Fibroblast of skin of left quadriceps (primary cell): ENCODE data around the gene JDP2.

ENCODE experiments used
- DNase-seq, 2 experiments: peaks; one replicate each; pipeline ENCODE4 v3.0.0-alpha.2; 2013; ENCODE audit warnings: low read depth in 2 of 2

The JDP2 gene

GRCh38 chr14:75409316-75410205 is 18.3 kb upstream of the JDP2 start:
- no peak for DNase-seq

GRCh38 chr14:75411214-75411540 is 16.6 kb upstream of the JDP2 start:
- DNase-seq, result no peak

GRCh38 chr14:75413013-75413412 is 14.8 kb upstream of the JDP2 start:
- DNase-seq, result no peak

GRCh38 chr14:75417674-75418073 is 10.1 kb upstream of the JDP2 start:
- DNase-seq, result no peak

GRCh38 chr14:75418850-75419768 is 8.7 kb upstream of the JDP2 start:
- DNase-seq, result no peak

GRCh38 chr14:75422169-75422568 is 5.7 kb upstream of the JDP2 start:
- DNase-seq, result no peak

GRCh38 chr14:75424496-75424895 is 3.3 kb upstream of the JDP2 start:
- no peak for DNase-seq

- DNase-seq, result no peak
Observed at GRCh38 chr14:75425446-75425845, 2.4 kb upstream of the JDP2 start.

GRCh38 chr14:75426332-75427125 is 1.3 kb upstream of the JDP2 start:
- DNase-seq, result no peak

- DNase-seq, result no peak
Observed at GRCh38 chr14:75427126-75427481, 718 bp upstream of the JDP2 start.

GRCh38 chr14:75428230-75429104 is 645 bp downstream of the JDP2 start:
- no peak for DNase-seq

- no peak for DNase-seq
Observed at GRCh38 chr14:75429562-75429961, 1.7 kb downstream of the JDP2 start.

GRCh38 chr14:75430116-75430515 is 2.3 kb downstream of the JDP2 start:
- DNase-seq, result no peak

GRCh38 chr14:75430526-75430925 is 2.7 kb downstream of the JDP2 start:
- no peak for DNase-seq

GRCh38 chr14:75430976-75431375 is 3.2 kb downstream of the JDP2 start:
- DNase-seq, result no peak

- DNase-seq, result no peak
Observed at GRCh38 chr14:75431827-75432226, 4.0 kb downstream of the JDP2 start.

GRCh38 chr14:75432411-75432810 is 4.6 kb downstream of the JDP2 start:
- DNase-seq, result no peak

- DNase-seq, result peak; percentile 81 to 82
Observed at GRCh38 chr14:75433631-75434071, 5.8 kb downstream of the JDP2 start.

- DNase-seq, result peak; percentile 52 to 59
Observed at GRCh38 chr14:75434138-75434889, 6.5 kb downstream of the JDP2 start.

GRCh38 chr14:75434890-75435248 is 7.0 kb downstream of the JDP2 start:
- DNase-seq, result no peak
